ENCODE results near the gene CPXM2. TPM values are rescaled to one million over a fixed set of nuclear protein-coding genes. Genes with fewer than 3 reads are reported as not detected.

CPXM2 gene
- total RNA-seq, 1 donor from 2014 or later = not detected

DNA sequence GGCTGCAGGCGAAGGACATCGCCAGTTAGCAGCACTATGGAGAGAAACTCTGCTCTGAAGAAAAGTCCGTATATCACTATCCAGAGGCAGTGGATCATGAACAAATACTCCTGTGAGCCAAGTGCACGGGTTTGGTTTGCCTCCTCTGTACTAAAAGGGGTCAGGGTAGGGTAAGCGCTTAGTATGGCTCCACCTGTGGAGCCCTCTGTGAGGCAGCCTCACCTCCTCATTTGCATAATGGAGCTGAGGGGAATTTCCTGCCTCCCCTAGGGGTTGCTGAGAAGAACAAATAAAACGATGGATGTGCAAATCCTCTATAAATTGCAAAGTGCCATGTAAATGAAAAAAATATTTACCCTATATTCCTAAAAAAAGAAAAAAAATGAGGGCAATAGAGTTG lies 162.1 kb downstream of the CPXM2 start:
- H3K4me3 Mint-ChIP-seq = no peak overlapping the region
- TF ChIP-seq, protein P1, sequence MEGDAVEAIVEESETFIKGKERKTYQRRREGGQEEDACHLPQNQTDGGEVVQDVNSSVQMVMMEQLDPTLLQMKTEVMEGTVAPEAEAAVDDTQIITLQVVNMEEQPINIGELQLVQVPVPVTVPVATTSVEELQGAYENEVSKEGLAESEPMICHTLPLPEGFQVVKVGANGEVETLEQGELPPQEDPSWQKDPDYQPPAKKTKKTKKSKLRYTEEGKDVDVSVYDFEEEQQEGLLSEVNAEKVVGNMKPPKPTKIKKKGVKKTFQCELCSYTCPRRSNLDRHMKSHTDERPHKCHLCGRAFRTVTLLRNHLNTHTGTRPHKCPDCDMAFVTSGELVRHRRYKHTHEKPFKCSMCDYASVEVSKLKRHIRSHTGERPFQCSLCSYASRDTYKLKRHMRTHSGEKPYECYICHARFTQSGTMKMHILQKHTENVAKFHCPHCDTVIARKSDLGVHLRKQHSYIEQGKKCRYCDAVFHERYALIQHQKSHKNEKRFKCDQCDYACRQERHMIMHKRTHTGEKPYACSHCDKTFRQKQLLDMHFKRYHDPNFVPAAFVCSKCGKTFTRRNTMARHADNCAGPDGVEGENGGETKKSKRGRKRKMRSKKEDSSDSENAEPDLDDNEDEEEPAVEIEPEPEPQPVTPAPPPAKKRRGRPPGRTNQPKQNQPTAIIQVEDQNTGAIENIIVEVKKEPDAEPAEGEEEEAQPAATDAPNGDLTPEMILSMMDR (IDR thresholded peaks at IDR 0.05) = no peak
- H3K36me3 Mint-ChIP-seq (ENCODE audit: low read depth) = no peaks in the 10 kb centered on the region
- POLR2A ChIA-PET = no interaction called here
- DNase-seq (no peak), ATAC-seq (ENCODE audit: low read depth) (no peak)
- no peaks in the 10 kb centered on the region for H3K4me1 Mint-ChIP-seq
- CTCF ChIA-PET = no interaction called here
- peaks cover 4% of the 10 kb centered on the region for H3K27me3 Mint-ChIP-seq
- no peaks in the 10 kb centered on the region for H3K9me3 Mint-ChIP-seq
- intact Hi-C loops (cut with micrococcal nuclease) = no loop called here
- no peak overlapping the region for H3K27ac Mint-ChIP-seq

DNA sequence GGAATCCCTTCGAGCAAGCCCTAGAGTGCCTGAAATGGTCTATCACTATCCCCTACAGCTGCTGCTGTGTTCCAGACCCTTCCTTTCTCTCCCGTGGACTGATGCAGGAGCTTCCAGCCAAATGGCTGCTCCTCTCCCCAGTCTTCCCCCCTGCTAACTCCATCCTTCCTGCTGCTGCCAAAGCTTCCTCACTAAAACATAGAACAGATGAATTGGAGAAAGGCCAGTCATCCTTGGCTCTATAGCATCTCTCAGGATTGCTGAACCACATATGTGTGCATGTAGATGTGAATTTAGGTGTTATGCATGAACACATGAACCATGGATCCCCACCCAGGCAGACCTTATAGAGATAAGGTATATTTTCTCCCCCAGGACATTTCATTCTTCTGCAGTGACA lies 164.8 kb downstream of the CPXM2 start:
- CTCF ChIA-PET = no interaction called here
- H3K4me1 Mint-ChIP-seq = no peaks in the 10 kb centered on the region
- POLR2A ChIA-PET = no interaction called here
- DNase-seq (no peak), ATAC-seq (ENCODE audit: low read depth) (no peak)
- H3K27me3 Mint-ChIP-seq = peaks cover 4% of the 10 kb centered on the region
- no peak overlapping the region for H3K27ac Mint-ChIP-seq
- TF ChIP-seq, protein P1 (IDR thresholded peaks at IDR 0.05) = no peak
- intact Hi-C loops (cut with micrococcal nuclease) = no loop called here
- H3K4me3 Mint-ChIP-seq = no peak overlapping the region
- no peaks in the 10 kb centered on the region for H3K9me3 Mint-ChIP-seq
- H3K36me3 Mint-ChIP-seq (ENCODE audit: low read depth) = no peaks in the 10 kb centered on the region

DNA sequence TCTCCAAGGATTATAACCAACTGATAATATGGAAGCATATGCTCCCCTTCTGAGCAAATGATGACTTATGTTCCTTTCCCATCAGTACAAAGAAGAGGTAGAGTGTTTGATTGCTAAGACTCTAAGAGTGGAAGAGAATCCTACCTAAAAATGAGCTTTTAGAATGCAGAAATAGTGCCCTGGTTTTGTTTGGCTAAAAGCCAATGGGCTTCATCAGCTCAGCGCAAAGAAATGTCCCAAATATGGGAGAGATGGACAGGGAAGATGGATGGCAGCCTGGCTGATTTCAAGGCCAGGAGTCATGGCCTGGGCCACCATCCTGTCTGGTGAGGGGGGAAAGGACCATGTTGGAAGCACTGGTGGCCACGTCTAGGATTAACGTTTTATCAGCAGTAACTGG lies 165.2 kb downstream of the CPXM2 start:
- DNase-seq (no peak), ATAC-seq (ENCODE audit: low read depth) (no peak)
- H3K36me3 Mint-ChIP-seq (ENCODE audit: low read depth) = no peaks in the 10 kb centered on the region
- H3K4me3 Mint-ChIP-seq = no peak overlapping the region
- intact Hi-C loops (cut with micrococcal nuclease) = no loop called here
- no peak overlapping the region for H3K27ac Mint-ChIP-seq
- ChIA-PET POLR2A (no interaction called here), CTCF (no interaction called here)
- no peaks in the 10 kb centered on the region for H3K4me1 Mint-ChIP-seq
- peaks cover 4% of the 10 kb centered on the region for H3K27me3 Mint-ChIP-seq
- TF ChIP-seq, protein P1 (IDR thresholded peaks at IDR 0.05) = no peak
- no peaks in the 10 kb centered on the region for H3K9me3 Mint-ChIP-seq

GRCh38 chr10:123724747-123725146 lies 166.9 kb downstream of the CPXM2 start:
- Mint-ChIP-seq H3K36me3 (ENCODE audit: low read depth) (no peaks in the 10 kb centered on the region), H3K4me3 (no peak overlapping the region), H3K4me1 (no peaks in the 10 kb centered on the region), H3K27me3 (peaks cover 4% of the 10 kb centered on the region), H3K9me3 (no peaks in the 10 kb centered on the region), H3K27ac (no peak overlapping the region)
- intact Hi-C loops (cut with micrococcal nuclease) = no loop called here
- TF ChIP-seq, protein P1 (IDR thresholded peaks at IDR 0.05) = no peak
- ChIA-PET POLR2A (no interaction called here), CTCF (no interaction called here)
- ATAC-seq (ENCODE audit: low read depth) = no peak
- DNase-seq = no peak

DNA sequence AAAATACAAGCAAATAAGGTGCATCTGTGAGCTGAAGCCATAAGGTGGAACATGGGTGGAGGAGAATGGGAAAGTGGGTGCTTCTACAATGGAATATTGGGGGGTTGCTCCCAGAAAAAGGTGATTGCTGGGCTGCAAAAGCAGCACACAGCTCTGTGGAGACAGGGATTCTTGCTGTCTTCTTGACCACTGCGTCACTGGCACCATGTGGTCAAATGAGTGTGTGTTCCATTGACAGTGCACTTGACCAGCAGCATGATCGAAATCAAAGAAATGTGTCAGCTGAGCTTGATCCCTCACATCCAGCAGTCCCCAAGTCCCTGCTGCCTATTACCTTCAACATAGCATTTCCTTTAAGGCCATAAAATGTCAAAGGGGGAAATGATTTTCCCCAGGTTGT lies 169.3 kb downstream of the CPXM2 start:
- CTCF ChIA-PET = no interaction called here
- H3K36me3 Mint-ChIP-seq (ENCODE audit: low read depth) = no peaks in the 10 kb centered on the region

More for the DNA sequence above, 169.3 kb downstream of the CPXM2 start:
- intact Hi-C loops (cut with micrococcal nuclease) = no loop called here
- no peaks in the 10 kb centered on the region for H3K4me1 Mint-ChIP-seq
- no peak for DNase-seq
- ATAC-seq (ENCODE audit: low read depth) = no peak
- H3K27ac Mint-ChIP-seq = no peak overlapping the region
- peaks cover 2% of the 10 kb centered on the region for H3K9me3 Mint-ChIP-seq
- POLR2A ChIA-PET = no interaction called here
- TF ChIP-seq, protein P1 (IDR thresholded peaks at IDR 0.05) = no peak
- no peak overlapping the region for H3K4me3 Mint-ChIP-seq
- H3K27me3 Mint-ChIP-seq = peaks cover 7% of the 10 kb centered on the region
